HepG2 (cell line): ENCODE results near the gene CEP131. TPM values are rescaled to one million over a fixed set of nuclear protein-coding genes. Genes with fewer than 3 reads are reported as not detected.
A peak's percentile ranks its signal among the peaks of the same experiment; 100 is the strongest.

Source experiments
- ATF2 ChIP-seq: sonication (generic); formaldehyde crosslinking; IDR thresholded peaks from 2 replicates; pipeline ENCODE4 v1.4.0; 2020; ENCODE audit warnings: missing genetic modification reagents
- FOXK1 ChIP-seq: sonication (generic); formaldehyde crosslinking; IDR thresholded peaks from 2 replicates; pipeline ENCODE4 v1.4.0; 2020; ENCODE audit warnings: low read depth, missing genetic modification reagents, borderline replicate concordance
- HNF1B ChIP-seq: sonication (generic); formaldehyde crosslinking; IDR thresholded peaks from 2 replicates; pipeline ENCODE4 v1.5.1; 2020; ENCODE audit warnings: mild to moderate bottlenecking, moderate library complexity, missing genetic modification reagents
- MED1 ChIP-seq: sonication (generic); formaldehyde crosslinking; IDR thresholded peaks from 2 replicates; pipeline ENCODE4 v1.4.0; 2020; ENCODE audit warnings: missing genetic modification reagents
- NCOR1 ChIP-seq: fragments of 200-600 bp; sonication (generic); IDR thresholded peaks from 2 replicates; pipeline ENCODE4 v1.7.0; 2017; ENCODE audit warnings: antibody characterized with exemption, low read length, borderline replicate concordance
- RXRA ChIP-seq: sonication (generic); formaldehyde crosslinking; IDR thresholded peaks from 2 replicates; pipeline ENCODE4 v1.5.1; 2020; ENCODE audit warnings: missing genetic modification reagents
- WIZ ChIP-seq: sonication (generic); formaldehyde crosslinking; IDR thresholded peaks from 2 replicates; pipeline ENCODE4 v1.5.1; 2020; ENCODE audit warnings: mild to moderate bottlenecking, missing genetic modification reagents
- ZBTB7B ChIP-seq: sonication (generic); formaldehyde crosslinking; IDR thresholded peaks from 2 replicates; pipeline ENCODE4 v1.4.0; 2020; ENCODE audit warnings: missing genetic modification reagents
- ZNF12 ChIP-seq: sonication (generic); formaldehyde crosslinking; IDR thresholded peaks from 2 replicates; pipeline ENCODE4 v1.5.0; 2020; ENCODE audit warnings: missing genetic modification reagents
- ZNF552 ChIP-seq: sonication (generic); formaldehyde crosslinking; IDR thresholded peaks from 2 replicates; pipeline ENCODE4 v1.9.0; 2022; ENCODE audit warnings: missing genetic modification reagents, mild to moderate bottlenecking, borderline replicate concordance
- ZNF652 ChIP-seq: IDR thresholded peaks from 2 replicates; pipeline ENCODE4 v1.6.1; 2016; ENCODE audit warnings: low read depth, borderline replicate concordance
- ZNF678 ChIP-seq: sonication (generic); formaldehyde crosslinking; IDR thresholded peaks from 2 replicates; pipeline ENCODE4 v1.4.0; 2020; ENCODE audit warnings: mild to moderate bottlenecking, missing genetic modification reagents
- ZNF720 ChIP-seq: sonication (generic); formaldehyde crosslinking; IDR thresholded peaks from 2 replicates; pipeline ENCODE4 v1.4.0; 2020; ENCODE audit warnings: missing genetic modification reagents
- ZNF780A ChIP-seq: sonication (generic); formaldehyde crosslinking; IDR thresholded peaks from 2 replicates; pipeline ENCODE4 v1.8.0; 2022; ENCODE audit warnings: mild to moderate bottlenecking, missing genetic modification reagents, moderate library complexity
- ZSCAN29 ChIP-seq: sonication (generic); formaldehyde crosslinking; conservative IDR thresholded peaks from 2 replicates; pipeline ENCODE4 v1.4.0; 2020; ENCODE audit warnings: mild to moderate bottlenecking, missing genetic modification reagents
- polyA plus RNA-seq, 8 experiments: library from polyadenylated mRNA; depleted of rRNA in 3 of 8; stranded (reverse) in 7 of 8; unstranded in 1 of 8; fragments of >200 nt; fragmentation: Illumina TruSeq in 4 of 8; extraction: Trizol in 4 of 8; gene quantifications; 2 replicates each; pipeline versions ENCODE4 v1.2.1 to v1.2.3, GENCODE V29; 2011 to 2016; ENCODE audit warnings: low read depth in 4 of 8, missing spikeins in 1 of 8, mixed read lengths in 1 of 8; ENCODE audit not compliant: insufficient read depth in 1 of 8
- total RNA-seq, 5 experiments: library from RNA; depleted of rRNA; stranded (reverse); fragments of >200 nt; fragmentation: Illumina TruSeq; extraction: Trizol; gene quantifications; 2 replicates each; pipeline ENCODE4 v1.2.3, GENCODE V29; 2016; ENCODE audit warnings: low read depth in 1 of 5
- TF ChIP-seq, protein P1 (sequence below): IDR thresholded peaks from 2 replicates; pipeline ENCODE4 v1.6.1; 2016; ENCODE audit warnings: missing compliant biosample characterization, missing genetic modification reagents, borderline replicate concordance
- TF ChIP-seq, protein P2 (sequence below): sonication (generic); formaldehyde crosslinking; IDR thresholded peaks from 2 replicates; pipeline ENCODE4 v1.5.0; 2020; ENCODE audit warnings: missing genetic modification reagents, mild to moderate bottlenecking, borderline replicate concordance
- TF ChIP-seq, protein P3 (sequence below): sonication (generic); formaldehyde crosslinking; IDR thresholded peaks from 2 replicates; pipeline ENCODE4 v1.4.0; 2020; ENCODE audit warnings: missing genetic modification reagents, low read depth, mild to moderate bottlenecking, borderline replicate concordance

CEP131 gene
- total and polyA plus RNA-seq, 2 of the 13 experiments (the other 11 are each of a cell fraction or from before 2014, with no cell fraction given) = 5.0 to 16.8 TPM

DNA sequence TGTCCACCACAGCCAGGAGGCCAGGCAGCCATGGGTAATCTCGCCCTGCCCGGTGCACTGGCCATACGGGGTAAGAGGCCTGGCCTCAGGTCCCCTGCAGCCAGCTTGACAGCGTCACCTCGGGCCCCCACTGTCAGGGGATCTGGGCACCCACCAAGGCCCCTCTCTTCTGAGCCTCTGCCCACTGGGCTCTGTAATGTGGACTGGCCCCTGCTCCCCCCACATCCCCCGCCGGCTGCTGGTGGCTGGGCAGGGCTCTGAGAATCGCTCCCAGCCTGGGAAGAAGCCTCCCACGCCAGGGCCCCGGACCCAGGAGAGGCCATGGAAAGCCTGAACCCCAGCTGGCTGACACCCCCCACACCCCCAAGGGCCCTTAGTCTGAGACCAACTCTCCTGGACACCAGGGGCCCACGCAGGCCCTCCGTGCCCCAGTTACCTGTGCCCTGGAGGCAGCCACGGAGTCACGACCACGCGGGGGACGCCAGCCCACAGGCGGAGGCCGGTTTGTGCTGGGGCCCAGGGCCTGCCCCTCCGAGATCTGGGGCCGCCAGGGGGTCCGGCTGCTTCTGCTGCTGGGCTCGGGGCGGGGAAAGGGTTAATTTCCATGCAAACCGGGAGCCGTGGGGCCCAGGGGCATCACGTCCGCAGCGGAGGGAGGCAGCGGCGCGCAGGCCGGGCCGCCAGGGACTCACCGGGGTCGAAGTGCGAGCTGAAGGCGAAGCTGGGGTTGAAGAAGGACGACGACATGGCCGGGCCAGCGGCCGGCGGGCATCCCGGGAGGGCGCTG, 57.3 kb downstream of the CEP131 start, which contains the start of gene PVALEF (continued):
- TF ChIP-seq, protein P1, sequence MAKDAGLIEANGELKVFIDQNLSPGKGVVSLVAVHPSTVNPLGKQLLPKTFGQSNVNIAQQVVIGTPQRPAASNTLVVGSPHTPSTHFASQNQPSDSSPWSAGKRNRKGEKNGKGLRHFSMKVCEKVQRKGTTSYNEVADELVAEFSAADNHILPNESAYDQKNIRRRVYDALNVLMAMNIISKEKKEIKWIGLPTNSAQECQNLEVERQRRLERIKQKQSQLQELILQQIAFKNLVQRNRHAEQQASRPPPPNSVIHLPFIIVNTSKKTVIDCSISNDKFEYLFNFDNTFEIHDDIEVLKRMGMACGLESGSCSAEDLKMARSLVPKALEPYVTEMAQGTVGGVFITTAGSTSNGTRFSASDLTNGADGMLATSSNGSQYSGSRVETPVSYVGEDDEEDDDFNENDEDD (CRISPR knock-in tag) = peak; percentile 84; the same call in 1 of the 2 replicates
- TF ChIP-seq, protein P2, sequence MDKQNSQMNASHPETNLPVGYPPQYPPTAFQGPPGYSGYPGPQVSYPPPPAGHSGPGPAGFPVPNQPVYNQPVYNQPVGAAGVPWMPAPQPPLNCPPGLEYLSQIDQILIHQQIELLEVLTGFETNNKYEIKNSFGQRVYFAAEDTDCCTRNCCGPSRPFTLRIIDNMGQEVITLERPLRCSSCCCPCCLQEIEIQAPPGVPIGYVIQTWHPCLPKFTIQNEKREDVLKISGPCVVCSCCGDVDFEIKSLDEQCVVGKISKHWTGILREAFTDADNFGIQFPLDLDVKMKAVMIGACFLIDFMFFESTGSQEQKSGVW = no peak
- TF ChIP-seq WIZ (CRISPR knock-in tag) (0 out of 2 replicates have a peak, but pooled peaks have one; percentile 27), HNF1B (CRISPR knock-in tag) (no peak), ATF2 (CRISPR knock-in tag) (no peak), ZNF780A (no peak), ZNF552 (CRISPR knock-in tag) (peak; percentile 94), ZNF12 (CRISPR knock-in tag) (peak; percentile 52; the same call in 1 of the 2 replicates), ZNF678 (CRISPR knock-in tag) (0 out of 2 replicates have a peak, but pooled peaks have one; percentile 30), ZNF720 (CRISPR knock-in tag) (no peak), ZNF652 (CRISPR knock-in tag) (peak; percentile 100), MED1 (CRISPR knock-in tag) (peak; percentile 68), ZSCAN29 (no peak), ZBTB7B (CRISPR knock-in tag) (peak; percentile 98), RXRA (CRISPR knock-in tag) (peak; percentile 70; the same call in 1 of the 2 replicates), NCOR1 (0 out of 2 replicates have a peak, but pooled peaks have one; percentile 17), FOXK1 (CRISPR knock-in tag) (peak; percentile 50; the same call in 1 of the 2 replicates)
- TF ChIP-seq, protein P3, sequence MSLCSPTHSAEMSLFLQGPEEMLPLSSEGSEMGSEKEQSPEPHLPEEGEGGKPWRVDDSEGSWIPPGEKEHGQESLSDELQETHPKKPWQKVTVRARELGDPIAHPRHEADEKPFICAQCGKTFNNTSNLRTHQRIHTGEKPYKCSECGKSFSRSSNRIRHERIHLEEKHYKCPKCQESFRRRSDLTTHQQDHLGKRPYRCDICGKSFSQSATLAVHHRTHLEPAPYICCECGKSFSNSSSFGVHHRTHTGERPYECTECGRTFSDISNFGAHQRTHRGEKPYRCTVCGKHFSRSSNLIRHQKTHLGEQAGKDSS (CRISPR knock-in tag) = no peak
